BJ (cell line): ENCODE results near the gene HSPB6. TPM values are rescaled to one million over a fixed set of nuclear protein-coding genes. Genes with fewer than 3 reads are reported as not detected.

ENCODE experiments used
- CTCF ChIA-PET: fragments of 350-600 bp; formaldehyde crosslinking; extraction: SDS; loops from one replicate; lab custom pipeline; 2021; ENCODE audit warnings: antibody characterized with exemption, inconsistent platforms; lab: Yijun Ruan, JAX
- POLR2A ChIA-PET: fragments of 300-600 bp; sonication (Branson Sonifier 250); formaldehyde crosslinking; extraction: SDS; loops from one replicate; lab custom pipeline; 2021; ENCODE audit warnings: antibody characterized with exemption; lab: Charles Lee
- DNase-seq: peaks from one replicate; pipeline ENCODE4 v3.0.0-alpha.2; 2011; ENCODE audit warnings: low read depth
- H3K27me3 ChIP-seq: 2 replicates; pipeline ENCODE4 v1.6.0; 2011; ENCODE audit warnings: low read length; ENCODE audit not compliant: control insufficient read depth, insufficient read depth
- H3K36me3 ChIP-seq: 2 replicates; pipeline ENCODE4 v1.5.1; 2011; ENCODE audit warnings: low read length; ENCODE audit not compliant: control insufficient read depth, insufficient read depth
- H3K4me3 ChIP-seq: 2 replicates; pipeline ENCODE4 v1.5.1; 2011; ENCODE audit warnings: low read depth, mild to moderate bottlenecking, control low read depth, low read length
- polyA plus RNA-seq: library from polyadenylated mRNA; depleted of rRNA; stranded (reverse); fragments of >200 nt; gene quantifications from 2 replicates; pipeline ENCODE4 v1.2.3, GENCODE V29; 2011
- TF ChIP-seq, protein P1 (sequence below): IDR thresholded peaks from 2 replicates; pipeline ENCODE4 v1.5.1; 2011; ENCODE audit warnings: low read depth, mild to moderate bottlenecking, control low read depth, inconsistent platforms, low read length, moderate library complexity; ENCODE audit not compliant: insufficient read depth

HSPB6 gene
- polyA plus RNA-seq, 1 experiment = 21.0 TPM

DNA sequence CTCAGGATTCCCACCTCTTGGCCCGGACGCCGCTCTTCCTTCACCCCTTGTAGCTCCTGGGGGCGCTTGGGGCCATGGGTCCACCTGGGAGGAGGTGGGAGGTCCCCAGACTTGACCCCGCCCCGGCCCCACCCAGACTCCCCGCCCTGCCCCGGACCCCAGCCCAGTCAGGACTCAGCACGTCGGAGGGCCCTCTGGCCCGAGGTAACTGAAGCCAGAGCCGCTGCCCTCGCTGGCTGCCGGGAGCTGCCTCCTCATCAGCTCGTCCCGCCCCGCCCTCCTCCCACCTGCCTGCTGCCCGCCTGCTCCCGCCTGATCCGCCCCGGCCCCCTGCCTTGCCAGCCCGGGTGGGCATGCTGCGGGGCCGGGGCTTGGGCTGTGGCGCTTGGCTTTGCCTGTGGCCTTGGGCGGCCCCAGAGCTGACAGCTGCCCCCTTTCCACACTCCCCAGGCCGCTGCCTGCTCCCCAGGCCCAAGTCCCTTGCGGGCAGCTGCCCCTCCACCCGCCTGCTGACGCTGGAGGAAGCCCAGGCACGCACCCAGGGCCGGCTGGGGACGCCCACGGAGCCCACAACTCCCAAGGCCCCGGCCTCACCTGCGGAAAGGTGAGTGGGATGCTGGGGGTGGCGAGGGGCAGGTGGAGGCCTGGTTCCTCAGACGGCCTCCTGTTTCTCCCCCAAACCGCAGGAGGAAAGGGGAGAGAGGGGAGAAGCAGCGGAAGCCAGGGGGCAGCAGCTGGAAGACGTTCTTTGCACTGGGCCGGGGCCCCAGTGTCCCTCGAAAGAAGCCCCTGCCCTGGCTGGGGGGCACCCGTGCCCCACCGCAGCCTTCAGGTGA, 27.9 kb upstream of the HSPB6 start:
- CTCF ChIA-PET = no interaction called here

DNA sequence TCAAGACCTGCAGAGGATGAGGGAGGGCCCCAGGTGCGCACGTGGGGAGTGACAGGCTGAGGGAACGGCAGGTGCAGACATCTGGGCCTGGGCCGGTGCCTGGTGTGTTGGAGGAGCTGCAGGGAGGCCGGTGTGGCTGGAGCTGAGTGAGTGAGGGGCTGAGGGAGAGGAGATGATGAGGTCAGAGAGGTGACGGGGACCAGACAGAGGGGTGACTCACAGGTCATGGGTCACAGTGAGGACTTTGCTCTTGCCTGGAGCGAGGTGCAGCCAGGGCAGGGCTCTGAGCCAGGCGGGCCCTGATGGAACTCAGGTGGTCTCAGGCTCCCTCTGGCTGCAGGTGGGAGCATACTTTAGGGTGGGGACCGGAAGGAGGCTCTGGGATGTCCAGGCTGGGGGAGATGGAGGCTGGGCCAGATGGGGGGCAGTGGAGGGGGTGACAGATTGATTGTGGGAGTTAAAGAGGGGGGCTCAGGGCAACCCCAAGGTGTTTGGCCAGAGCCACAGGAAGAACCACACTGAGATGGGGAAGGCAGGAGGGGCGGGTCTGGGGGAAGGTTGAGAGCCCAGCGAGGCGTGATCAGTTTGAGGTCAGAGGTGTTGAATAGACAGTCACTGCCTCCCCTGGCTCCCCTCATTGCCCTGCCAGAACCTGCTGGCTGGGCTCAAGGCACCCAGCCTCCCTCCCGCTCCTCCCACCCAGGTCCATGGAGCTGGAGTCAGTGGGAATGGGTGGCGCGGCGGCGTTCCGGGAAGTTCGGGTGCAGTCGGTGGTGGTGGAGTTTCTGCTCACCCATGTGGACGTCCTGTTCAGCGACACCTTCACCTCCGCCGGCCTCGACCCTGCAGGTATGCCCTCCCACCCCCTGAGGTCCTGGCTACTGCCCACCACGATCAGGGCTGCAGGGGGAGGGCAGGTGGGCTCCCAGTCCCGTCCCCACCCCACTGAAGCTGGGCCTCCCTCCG, 26.9 kb upstream of the HSPB6 start:
- CTCF ChIA-PET = no interaction called here
- DNase-seq = no peak
- Histone ChIP-seq H3K36me3 (peaks cover 4% of the 10 kb centered on the region), H3K27me3 (no peaks in the 10 kb centered on the region), H3K4me3 (no peak overlapping the region)
- TF ChIP-seq, protein P1, sequence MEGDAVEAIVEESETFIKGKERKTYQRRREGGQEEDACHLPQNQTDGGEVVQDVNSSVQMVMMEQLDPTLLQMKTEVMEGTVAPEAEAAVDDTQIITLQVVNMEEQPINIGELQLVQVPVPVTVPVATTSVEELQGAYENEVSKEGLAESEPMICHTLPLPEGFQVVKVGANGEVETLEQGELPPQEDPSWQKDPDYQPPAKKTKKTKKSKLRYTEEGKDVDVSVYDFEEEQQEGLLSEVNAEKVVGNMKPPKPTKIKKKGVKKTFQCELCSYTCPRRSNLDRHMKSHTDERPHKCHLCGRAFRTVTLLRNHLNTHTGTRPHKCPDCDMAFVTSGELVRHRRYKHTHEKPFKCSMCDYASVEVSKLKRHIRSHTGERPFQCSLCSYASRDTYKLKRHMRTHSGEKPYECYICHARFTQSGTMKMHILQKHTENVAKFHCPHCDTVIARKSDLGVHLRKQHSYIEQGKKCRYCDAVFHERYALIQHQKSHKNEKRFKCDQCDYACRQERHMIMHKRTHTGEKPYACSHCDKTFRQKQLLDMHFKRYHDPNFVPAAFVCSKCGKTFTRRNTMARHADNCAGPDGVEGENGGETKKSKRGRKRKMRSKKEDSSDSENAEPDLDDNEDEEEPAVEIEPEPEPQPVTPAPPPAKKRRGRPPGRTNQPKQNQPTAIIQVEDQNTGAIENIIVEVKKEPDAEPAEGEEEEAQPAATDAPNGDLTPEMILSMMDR = no peak
- POLR2A ChIA-PET = no interaction called here

More for the DNA sequence above, 27.9 kb upstream of the HSPB6 start:
- TF ChIP-seq, protein P1 = no peak
- POLR2A ChIA-PET = no interaction called here
- no peak for DNase-seq
- H3K4me3 ChIP-seq = no peak overlapping the region
- H3K27me3 ChIP-seq = no peaks in the 10 kb centered on the region
- peaks cover 4% of the 10 kb centered on the region for H3K36me3 ChIP-seq

DNA sequence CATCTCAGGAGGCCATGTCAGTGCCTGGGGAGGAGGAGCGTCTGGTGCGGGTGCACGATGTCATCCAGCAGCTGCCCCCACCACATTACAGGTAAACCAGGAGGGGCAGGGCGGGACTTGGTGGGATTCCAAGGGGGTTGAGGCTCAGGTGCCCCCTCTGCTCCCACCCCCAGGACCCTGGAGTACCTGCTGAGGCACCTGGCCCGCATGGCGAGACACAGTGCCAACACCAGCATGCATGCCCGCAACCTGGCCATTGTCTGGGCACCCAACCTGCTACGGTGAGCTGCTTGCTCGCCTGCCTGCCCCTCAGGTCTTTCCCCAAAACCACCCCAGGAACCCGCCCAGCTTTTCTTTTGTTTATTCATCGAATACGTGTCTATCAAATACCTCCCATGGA, 25.8 kb upstream of the HSPB6 start:
- no peak for DNase-seq
- CTCF ChIA-PET = interaction anchor here (0.9 kb wide), 1 partner anchor 8 kb away, joined by 3 read pairs; no protein-coding TSS in a partner anchor
- POLR2A ChIA-PET = no interaction called here
- H3K36me3 ChIP-seq = peaks cover 4% of the 10 kb centered on the region
- TF ChIP-seq, protein P1 = no peak
- H3K4me3 ChIP-seq = no peak overlapping the region
- H3K27me3 ChIP-seq = no peaks in the 10 kb centered on the region

GRCh38 chr19:35781650-35782049, 24.8 kb upstream of the HSPB6 start:
- no peak for DNase-seq
- CTCF ChIA-PET = interaction anchor here (0.9 kb wide), 1 partner anchor 9 kb away, joined by 3 read pairs; no protein-coding TSS in a partner anchor
- TF ChIP-seq, protein P1 = no peak
- H3K4me3 ChIP-seq = no peak overlapping the region
- H3K36me3 ChIP-seq = peaks cover 4% of the 10 kb centered on the region
- POLR2A ChIA-PET = no interaction called here
- no peaks in the 10 kb centered on the region for H3K27me3 ChIP-seq

DNA sequence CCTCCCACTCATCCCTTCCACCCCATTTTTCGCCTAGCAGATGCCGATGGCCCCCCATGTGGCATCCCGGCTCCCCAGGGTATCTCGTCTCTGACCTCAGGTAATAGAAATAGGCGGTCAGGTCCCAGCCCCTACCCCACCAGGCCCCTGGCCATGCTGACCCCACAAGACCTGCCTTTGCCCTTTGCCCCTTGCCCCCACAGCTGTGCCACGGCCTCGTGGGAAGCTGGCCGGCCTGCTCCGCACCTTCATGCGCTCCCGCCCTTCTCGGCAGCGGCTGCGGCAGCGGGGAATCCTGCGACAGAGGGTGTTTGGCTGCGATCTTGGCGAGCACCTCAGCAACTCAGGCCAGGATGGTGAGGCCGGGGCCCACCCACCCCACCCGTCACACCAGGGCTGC, 23.9 kb upstream of the HSPB6 start:
- ChIA-PET POLR2A (no interaction called here), CTCF (no interaction called here)
- DNase-seq = no peak
- no peak overlapping the region for H3K4me3 ChIP-seq
- peaks cover 4% of the 10 kb centered on the region for H3K36me3 ChIP-seq
- TF ChIP-seq, protein P1 = no peak
- H3K27me3 ChIP-seq = no peaks in the 10 kb centered on the region
